ENCODE data around the gene VSTM4.

DNA sequence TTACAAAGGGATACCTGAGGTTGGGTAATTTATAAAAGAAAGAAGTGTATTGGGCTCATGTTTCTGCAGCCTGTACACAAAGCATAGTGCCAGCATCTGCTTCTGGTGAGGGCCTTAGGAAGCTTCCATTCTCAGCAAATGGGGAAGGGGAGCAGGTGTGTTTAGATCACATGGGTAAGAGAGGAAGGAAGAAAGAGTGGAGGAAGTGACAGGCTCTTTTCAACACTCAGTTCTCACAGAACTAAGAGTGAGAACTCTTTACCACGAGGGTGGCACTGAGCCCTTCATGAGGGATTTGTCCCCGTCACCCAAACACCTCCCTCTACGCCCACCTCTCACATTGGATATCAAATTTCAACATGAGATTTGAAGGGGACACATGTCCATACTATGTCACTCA, 19.0 kb upstream of the VSTM4 start:
- TF ChIP-seq CTCF (IDR thresholded peaks at IDR 0.05) (no peak), POLR2AphosphoS5 (IDR thresholded peaks at IDR 0.05; ENCODE audit: low read depth, low read length) (no peak), TCF7L2 (IDR thresholded peaks at IDR 0.05; ENCODE audit: low read depth, low read length) (no peak)
- TF ChIP-seq, protein P1, sequence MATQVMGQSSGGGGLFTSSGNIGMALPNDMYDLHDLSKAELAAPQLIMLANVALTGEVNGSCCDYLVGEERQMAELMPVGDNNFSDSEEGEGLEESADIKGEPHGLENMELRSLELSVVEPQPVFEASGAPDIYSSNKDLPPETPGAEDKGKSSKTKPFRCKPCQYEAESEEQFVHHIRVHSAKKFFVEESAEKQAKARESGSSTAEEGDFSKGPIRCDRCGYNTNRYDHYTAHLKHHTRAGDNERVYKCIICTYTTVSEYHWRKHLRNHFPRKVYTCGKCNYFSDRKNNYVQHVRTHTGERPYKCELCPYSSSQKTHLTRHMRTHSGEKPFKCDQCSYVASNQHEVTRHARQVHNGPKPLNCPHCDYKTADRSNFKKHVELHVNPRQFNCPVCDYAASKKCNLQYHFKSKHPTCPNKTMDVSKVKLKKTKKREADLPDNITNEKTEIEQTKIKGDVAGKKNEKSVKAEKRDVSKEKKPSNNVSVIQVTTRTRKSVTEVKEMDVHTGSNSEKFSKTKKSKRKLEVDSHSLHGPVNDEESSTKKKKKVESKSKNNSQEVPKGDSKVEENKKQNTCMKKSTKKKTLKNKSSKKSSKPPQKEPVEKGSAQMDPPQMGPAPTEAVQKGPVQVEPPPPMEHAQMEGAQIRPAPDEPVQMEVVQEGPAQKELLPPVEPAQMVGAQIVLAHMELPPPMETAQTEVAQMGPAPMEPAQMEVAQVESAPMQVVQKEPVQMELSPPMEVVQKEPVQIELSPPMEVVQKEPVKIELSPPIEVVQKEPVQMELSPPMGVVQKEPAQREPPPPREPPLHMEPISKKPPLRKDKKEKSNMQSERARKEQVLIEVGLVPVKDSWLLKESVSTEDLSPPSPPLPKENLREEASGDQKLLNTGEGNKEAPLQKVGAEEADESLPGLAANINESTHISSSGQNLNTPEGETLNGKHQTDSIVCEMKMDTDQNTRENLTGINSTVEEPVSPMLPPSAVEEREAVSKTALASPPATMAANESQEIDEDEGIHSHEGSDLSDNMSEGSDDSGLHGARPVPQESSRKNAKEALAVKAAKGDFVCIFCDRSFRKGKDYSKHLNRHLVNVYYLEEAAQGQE (IDR thresholded peaks at IDR 0.05; ENCODE audit: insufficient read depth in 1 of 2, low read depth in 2 of 2, low read length in 1 of 2): no peak
